Cerebellar cortex (tissue), 1 donor: ENCODE measurements around the gene ZNF41.
"Not testable (repeated sequence)": the region's sequence is repeated elsewhere in the genome, so short reads cannot be mapped to it uniquely, and the experiment has no call there.

ENCODE experiments used
- DNase-seq: peaks from one replicate; pipeline ENCODE4 v3.0.0-alpha.2; 2015; ENCODE audit warnings: low spot score

The ZNF41 gene

DNA sequence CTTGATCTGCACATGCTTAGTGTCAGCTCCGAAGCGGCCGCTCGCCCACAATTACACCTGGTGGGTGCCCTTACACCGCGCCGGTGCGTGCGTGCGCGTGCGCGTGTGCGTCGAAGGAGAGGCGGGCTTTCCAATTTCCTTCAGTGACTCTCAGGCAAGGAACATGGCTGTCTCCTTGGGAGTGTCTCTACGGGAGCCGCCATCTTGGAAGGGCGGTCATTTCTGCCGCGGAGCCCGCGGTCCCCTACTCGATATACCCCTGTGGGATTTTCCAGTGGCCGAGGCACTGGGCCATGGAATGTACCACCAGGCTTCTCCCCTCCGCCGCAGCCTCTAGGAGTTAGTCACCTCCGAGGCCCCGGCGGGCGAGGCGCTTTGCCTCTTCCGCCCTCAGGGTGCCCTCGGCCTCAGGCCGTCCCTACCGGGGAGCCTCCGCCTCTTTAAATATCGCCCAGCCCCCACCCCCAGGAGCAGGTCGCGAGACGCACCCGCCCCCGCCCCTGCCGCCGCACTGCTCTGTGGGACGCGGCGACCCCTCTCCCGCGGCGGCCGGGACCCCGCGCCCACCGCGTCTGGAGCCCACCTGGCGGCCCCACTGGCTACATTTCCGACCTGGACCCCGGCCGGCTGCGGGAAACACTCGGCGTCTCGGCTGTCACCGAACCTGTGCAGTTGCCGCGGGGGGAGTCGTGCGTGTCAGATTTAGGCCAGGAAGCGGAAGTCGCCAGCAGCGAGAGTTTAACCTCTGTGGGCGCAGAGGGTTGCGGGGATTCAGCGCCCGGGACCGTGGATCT, at the start of gene ZNF41:
ZNF41 (minus strand) TSS at position 711 of the 794 bp plus-strand sequence. CDS start 15,741 bp downstream, outside the sequence.
- DNase-seq = peak; percentile 89

DNA sequence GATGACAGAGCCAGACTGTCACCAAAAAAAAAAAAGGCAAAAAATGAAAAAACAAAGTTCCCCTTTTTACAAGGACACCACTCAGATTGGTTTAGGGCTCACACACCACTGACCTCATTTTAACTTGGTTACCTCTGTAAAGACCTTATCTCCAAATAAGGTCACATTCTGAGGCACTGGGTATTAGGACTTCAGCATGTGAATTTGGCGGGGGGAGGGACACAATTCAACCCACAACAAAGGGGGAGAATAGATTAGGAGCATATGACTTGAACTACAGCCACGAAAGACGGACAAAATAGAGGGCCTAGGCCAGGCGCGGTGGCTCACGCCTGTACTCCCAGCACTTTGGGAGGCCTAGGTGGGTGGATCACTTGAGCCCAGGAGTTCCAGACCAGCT, 47.0 kb upstream of the ZNF41 start:
- no peak for DNase-seq

DNA sequence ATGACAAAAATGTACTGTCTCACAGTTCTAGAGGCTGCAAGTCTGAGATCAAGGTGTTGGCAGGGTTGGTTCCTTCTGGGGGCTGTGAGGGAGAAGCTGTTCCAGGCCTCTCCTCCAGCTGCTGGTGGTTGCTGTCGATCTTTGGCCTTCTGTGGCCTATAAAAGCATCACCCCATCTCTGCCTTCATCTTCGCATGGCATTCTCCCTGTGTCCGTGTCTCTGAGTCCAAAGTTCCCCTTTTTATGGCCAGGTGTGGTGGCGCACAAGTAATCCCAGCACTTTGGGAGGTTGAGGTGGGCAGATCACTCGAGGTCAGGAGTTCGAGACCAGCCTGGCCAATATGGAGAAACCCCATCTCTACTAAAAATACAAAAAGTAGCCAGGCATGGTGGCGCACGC, 46.5 kb upstream of the ZNF41 start:
- DNase-seq = no peak

DNA sequence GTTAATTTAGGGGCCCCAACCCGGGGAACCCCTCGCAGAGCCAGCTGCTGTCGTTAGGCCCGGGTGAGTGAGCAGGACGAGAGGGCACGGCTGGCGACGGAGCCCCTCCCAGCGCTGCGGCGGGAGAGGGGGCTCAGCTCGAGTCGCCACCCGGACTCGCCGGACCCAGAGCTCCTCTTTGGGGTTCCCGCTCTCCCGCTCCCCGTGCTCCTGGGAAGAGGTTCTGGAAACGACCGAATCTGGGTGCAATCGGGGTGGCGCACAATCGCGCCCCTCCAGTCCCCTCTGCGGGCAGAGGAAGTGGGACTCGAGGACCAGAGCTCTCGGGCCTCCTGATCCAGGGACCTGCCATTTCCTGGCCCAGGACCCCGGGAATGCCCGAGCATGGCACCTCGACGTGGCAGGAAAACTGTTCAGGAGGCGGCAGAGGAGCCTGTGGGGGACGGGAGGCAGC, 40.7 kb upstream of the ZNF41 start:
- no peak for DNase-seq

DNA sequence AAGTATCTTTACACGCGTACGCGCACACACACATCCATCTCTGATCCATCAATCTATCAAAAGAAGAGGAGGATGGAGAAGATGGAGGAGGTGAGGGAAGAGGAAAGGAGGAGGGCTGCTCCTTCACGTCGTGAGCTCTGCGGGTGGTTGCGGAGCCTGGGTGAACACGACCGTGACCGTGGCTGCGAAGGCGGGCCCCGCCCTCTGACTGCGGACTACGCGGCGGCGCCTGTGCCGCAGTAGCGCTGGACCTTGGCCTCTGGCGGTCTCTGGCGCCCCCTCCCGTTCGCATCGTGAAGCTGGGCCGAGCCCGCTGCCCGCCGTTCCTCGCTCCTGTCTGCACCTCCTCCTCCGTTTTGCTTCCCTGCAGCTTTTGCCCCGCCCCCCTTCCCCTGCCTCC, 40.3 kb upstream of the ZNF41 start:
- DNase-seq = peak; percentile 76

DNA sequence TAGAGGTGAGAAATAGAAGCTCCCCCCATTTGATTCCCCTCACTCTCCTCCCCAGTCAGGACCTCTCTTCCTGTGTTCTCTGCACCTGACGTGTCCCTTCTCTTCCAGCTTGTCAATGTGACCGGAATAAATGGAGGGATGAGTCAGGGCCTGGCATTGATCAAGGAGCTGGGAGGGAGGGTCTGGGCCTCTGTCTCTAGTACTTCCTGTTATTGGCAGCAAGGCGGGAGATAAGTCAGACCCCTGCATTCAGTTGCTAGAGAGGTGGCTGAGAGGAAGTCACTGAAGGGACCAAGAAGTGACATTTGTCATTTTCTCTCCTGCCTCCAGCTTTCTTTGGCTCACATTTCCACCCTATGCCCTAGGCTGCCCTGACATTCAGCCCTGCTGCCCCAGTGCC, 35.1 kb upstream of the ZNF41 start:
- DNase-seq = no peak

DNA sequence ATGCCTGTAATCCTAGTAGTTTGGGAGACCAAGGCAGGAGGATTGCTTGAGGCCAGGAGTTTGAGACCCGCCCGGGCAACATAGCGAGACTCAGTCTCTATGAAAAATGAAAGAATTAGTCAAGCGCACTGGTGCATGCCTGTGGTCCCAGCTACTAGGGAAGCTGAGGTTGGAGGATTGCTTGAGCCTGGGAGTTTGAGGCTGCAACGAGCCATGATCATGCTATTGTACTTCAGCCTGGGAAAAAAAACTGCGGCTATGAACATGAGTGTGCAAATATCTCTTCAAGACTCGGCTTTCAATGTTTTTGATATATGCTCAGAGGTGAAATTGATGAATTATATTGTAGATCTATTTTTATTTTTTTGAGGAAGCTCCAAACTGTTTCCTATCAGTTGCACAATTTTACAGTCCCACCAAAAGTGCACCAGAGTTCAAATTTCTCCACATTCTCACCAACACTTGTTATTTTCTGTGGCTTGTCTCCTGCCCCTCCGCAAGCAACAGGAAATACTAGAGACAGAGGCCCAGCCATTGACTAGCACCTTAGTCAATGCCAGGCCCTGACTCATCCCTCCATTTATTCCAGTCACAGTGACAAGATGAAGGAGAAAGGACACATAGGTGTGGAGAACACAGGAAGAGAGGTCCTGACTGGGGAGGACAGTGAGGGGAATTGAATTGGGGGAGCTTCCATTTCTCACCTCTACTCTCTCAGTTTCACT, 33.1 kb upstream of the ZNF41 start:
- DNase-seq = no peak

DNA sequence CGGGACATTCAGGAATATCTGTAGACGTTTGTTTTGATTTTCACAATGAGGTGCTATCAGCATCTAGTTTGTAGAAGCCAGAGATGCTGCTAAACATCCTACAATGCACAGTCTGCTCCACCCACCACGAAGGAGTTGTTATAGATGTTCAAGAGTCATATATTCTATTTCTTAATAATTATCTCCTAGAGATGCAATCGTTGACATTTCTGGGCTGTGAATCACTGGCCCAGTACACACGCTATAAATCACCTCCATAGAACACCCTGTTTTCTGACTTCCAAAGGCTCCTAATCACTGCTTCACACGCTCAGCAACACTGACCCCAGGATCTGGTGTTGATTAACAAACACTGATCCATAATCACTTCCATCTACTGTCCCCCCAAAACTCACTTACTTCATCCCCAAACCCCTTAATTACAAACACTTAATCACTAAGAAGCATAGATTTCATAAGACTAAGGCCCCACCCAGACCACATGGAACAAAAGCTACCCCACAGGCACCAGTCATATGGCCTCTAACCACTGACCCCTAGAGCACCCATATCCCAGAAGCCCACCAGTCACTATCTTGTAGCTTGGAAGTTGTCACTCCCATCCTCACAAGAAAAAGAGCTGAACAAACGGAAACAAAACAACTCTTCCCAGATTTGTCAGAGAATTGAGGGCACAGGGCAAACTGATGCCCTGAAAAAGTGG, 31.7 kb upstream of the ZNF41 start:
- no peak for DNase-seq

DNA sequence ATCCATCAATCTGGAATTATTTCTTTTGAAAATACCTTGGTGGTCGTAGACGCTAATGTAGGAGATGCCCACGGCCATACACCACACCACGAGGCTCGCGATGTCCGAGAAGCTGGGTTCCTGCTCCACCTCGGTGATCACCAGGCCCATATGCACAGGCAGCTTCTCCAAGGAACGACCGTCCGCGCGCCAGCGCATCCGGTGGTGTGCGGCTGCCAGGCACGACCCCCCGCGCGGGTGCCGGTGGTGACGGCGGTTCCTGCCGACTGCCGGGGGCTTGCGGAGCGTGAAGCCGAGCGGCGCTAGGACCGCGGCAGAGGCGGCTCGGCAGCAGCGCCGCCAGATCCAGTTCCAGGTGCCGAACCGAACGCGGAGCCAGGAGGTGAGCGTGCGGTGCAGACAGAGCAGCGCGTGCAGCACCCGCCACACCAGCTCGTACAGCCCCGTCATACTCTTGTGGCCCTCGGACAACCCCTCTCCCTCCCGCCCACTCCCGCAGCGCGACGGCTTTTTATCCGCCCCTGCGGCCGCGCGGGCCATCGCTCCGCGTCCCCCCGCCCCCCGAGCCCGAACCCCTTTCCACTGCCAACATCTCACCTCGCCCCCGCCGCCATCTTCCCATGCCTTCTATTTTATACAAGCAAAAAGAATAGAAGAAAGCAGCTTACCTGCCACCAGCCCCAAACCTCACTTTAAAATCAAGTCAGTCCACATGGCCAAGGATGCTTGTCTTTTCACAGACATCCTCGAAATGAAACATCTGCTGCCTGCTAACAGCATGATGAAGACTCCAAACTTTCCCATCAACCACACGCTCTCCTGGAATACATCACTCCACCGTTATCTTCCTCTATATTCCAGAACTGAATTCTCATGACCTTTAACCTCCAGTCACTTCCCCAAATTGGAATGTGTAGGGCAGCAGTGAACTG, 30.3 kb upstream of the ZNF41 start:
- DNase-seq = peak; percentile 22

DNA sequence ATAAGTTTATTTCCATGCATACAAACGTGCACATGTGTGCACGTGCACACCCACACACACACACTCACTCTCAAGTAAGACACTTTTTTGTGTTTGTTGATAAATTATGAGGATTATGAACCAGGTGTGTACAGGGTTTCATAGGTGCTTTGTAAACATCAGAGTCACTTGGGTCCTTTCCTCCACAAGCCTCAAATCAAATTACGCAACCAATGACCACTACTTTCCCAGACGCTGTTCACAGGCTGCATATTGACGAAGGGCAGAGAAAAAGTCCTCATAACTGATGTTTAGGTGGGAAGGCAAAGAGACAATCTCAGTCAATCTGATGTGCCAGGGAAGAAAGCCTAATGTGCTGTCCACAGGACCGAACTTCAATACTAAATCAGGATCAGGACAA, 29.4 kb upstream of the ZNF41 start:
- DNase-seq = not testable (repeated sequence)

DNA sequence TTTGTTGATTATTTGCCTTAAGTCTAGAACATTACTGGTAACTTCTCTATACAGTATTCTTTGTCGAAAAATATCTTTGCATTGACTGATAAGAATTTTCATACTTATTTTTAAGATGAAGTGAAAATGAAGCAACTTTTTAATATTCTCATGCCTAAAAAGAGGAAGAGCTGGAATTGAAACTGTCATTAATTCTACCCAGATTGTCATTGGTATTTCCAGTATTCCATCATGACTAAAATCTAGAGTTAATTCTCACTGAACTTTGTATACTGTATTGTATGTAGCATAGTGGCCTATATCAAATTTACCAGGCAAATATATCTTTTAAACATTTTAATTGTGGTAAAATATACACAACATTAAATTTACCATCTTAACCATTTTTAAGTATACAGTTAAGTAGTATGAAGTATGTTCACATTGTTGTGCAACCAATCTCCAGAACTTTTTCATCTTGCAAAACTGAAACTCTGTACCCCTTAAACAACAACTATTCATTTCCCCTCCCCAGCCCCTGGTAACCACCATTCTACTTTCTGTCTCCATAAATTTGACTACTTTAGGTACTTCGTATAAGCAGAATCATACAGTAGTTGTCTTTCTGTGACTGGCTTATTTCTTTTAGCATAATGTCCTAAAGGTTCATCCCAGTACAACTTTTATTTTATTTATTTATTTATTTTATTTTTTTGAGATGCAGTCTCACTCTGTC, 24.3 kb upstream of the ZNF41 start:
- no peak for DNase-seq

DNA sequence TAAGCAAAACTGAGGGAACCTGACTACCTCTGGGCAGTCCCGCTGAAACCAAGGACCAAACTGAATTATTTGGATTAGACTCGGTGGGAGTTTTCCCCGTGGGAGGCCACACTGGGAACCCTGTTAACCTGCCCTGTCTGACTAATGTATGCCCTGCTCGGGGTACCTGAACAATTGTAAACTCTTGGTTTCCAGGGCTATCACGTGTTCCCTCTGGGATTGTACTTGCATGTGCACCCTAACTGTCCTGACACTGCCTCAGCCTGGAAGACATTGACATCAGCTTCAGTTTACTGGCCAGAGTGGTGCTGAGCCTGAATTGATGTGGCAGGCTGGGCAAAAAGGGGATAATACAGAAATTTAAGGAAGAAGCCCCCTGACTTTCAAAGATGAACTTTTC, 20.1 kb upstream of the ZNF41 start:
- no peak for DNase-seq

DNA sequence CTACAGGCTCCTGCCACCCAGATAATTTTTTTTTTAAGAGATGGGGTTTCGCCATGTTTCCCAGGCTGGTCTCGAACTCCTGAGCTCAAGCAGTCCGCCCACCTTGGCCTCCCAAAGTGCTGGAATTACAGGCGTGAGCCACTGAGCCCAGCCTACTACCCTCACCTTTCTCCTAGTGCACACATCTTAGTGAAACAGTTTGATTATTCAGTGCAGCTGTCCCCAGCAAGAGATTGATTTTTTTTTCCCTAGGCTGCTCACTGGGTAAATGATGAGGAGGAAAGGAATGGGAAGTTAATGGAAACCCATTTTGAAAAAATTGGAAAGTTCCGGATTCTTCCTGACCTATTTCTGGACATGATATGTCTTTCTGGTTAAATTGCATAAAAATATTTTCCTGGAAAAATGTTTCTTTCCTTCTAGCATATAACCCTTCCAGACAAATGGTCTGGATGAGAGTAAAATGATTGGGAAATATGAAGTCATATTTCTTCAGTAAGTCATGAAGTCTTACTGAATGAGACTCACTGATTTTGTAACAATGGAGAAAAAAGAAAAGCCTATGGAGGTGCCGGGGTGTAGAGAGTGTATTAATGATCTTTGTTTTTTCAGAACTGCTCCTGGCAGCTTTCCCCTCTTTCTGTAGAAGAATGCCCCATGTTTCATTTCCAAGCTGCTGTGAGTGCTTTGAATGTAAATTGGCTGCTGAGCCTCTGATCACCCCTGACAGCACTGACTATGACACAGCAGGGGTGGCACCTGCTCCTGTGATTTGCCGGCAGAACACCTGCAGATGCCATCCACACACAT, 19.5 kb upstream of the ZNF41 start:
- DNase-seq = no peak

DNA sequence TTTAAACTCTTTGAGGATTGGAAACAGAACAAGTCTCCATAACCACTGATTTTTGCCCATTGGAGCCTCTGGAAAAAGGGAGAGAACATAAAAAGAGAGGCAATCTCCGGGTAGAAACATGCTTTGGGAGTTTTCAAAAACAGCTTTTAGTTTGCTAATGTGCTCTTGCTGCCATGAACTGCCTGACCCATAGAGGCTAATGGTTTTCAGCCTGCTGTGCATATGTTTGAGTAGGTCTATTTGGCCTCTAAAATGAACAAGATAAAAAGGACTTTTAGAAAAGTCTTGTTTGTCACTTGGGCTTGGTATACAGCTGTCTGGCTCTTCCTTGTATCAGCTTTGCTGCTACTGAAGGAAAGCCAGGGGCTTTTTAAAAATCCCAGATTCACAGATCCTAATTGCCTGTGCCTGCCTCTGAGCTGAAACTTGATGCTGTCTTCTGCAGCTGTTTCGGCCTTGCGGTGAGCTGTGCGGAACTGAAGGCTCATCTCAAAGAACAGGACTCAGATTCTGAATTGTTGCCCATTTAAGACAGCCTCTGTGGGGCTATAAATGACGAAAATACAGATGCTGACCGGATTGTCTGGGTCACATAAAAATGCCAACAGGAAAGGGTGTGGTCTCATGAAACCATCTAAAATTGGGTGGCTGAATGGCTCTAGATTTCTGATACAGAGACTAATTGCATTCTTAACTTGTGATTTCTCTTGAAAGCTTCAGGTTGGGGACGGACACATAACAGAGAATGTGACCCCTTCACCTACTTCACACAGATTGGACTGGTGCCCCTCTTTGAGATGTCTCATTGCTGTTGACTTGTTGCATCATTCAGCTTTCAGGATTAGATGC, 18.4 kb upstream of the ZNF41 start:
- no peak for DNase-seq

DNA sequence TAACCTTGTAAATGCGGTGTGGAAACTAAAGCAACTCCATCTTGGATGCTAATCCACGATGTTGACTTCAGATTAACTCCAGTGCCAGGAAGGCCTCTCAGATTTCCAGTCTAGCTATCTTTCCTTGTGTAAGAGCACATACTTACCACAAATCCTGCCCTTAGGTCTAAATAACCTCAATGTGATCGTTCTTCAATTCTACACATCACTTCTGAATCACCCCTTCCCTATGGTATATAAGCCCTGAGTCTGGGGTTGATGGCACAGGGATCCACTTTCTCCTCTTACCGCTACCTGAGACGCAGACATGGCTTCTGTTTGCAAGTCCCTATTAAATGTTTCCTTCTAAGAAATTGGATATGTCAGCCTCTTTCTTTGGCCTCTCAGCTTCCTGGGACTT, 17.5 kb upstream of the ZNF41 start:
- DNase-seq = no peak

DNA sequence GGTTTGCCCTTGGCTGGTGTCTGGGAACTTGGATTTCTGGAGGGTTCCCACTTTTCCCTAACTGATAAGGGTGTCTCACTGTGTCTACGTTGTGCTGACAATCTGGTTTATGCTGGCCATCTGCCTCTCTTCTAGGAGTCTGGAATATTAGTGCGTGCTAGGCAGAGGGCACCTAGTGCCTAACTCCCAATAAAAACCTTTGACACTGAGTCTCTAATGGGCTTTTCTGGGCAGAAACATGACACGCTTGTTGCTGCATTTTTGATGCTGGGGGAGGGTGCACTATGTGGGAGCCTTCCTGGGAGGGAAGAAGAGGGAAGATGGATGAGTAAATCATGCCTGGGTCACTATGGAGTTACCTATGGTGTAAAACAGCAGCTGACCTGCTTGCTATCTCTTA, 16.3 kb upstream of the ZNF41 start:
- DNase-seq = no peak

DNA sequence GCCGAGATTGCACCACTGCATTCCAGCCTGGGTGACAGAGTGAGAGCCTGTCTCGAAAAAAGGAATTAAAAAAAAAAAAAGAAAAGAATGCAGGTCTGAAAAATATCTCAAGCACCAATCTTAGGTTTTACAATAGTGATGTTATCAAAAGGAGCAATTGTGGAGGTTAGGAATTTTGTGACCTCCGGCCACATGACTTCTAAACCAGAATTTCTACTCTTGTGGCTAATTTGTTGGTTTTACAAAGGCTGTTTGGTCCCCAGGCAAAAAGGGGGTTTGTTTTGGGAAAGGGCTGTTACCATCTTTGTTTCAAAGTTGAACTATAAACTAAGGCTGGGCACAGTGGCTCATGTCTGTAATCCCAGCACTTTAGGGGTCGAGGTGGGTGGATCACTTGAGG, 15.4 kb upstream of the ZNF41 start:
- no peak for DNase-seq

DNA sequence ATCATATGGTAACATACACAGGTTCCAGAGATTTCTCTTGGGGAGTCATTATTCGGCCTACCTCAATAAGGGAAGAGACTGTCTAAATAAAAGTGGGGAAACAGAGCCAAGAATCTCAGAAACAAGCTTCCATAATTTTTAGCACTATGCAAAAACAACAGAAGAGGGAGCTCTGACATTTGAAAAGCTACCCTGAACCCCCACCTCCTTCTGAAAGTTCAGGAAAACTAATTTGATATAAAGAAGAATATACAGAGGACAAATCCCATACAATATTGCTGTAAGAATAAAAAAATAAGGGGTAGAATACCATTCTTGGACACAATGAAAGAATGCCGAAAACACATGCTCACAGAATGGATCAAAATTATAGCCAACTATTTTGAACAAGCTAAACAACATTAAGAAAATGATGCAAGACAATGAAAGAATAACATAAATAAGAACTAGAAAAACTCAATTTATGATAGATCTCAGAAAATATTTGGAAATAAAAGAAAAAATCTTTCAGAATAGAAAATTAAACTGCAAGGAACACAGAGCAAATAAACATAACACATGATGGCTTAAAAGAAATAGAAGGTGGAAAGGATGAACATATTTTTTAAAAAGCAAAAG, 14.4 kb upstream of the ZNF41 start:
- peak; percentile 16 for DNase-seq

DNA sequence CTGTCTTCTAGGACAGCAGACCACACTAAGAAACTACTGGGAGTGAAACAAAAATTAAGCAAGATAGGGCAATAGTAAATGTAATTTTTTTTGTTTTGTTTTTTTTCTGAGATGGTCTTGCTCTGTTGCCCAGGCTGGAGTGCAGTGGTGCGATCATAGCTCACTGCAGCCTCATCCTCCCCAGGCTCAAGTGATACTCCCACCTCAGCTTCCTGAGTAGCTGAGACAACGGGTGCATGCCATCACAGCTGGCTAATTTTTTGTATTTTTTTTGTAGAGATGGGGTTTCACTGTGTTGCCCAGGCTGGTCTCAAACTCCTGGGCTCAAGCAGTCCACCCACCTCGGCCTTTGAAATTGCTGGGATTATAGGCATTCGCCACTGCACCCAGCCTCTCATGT, 9.1 kb upstream of the ZNF41 start:
- DNase-seq = not testable (repeated sequence)
